Skeletal muscle tissue (tissue), 4 donors: ENCODE data around the gene ITGB3. TPM values are rescaled to one million over a fixed set of nuclear protein-coding genes. Genes with fewer than 3 reads are reported as not detected.
A peak's percentile ranks its signal among the peaks of the same experiment; 100 is the strongest.

Experiments
- H3K27ac ChIP-seq: one replicate; pipeline ENCODE4 v1.7.0; 2013; ENCODE audit warnings: mild to moderate bottlenecking, low read depth, low read length, inconsistent platforms
- H3K27me3 ChIP-seq, 3 donors: one replicate each; pipeline ENCODE4 v1.7.0; 2013; ENCODE audit warnings: low read length in 3 of 3; ENCODE audit not compliant: control insufficient read depth in 3 of 3, insufficient read depth in 3 of 3
- H3K36me3 ChIP-seq, 3 donors: one replicate each; pipeline ENCODE4 v1.7.0; 2013; ENCODE audit warnings: low read length in 3 of 3; ENCODE audit not compliant: control insufficient read depth in 3 of 3, insufficient read depth in 3 of 3
- H3K4me1 ChIP-seq, 3 donors: one replicate each; pipeline ENCODE4 v1.7.0; 2013; ENCODE audit warnings: low read length in 3 of 3, mild to moderate bottlenecking in 3 of 3; ENCODE audit not compliant: control insufficient read depth in 3 of 3, insufficient read depth in 3 of 3
- H3K4me3 ChIP-seq, 3 donors: one replicate each; pipeline ENCODE4 v1.7.0; 2013; ENCODE audit warnings: low read length in 3 of 3
- H3K9ac ChIP-seq, 3 donors: one replicate each; pipeline ENCODE4 v1.7.0; 2013; ENCODE audit warnings: low read length in 3 of 3, mild to moderate bottlenecking in 3 of 3, moderate library complexity in 2 of 3, low read depth in 1 of 3
- H3K9me3 ChIP-seq, 3 donors: one replicate each; pipeline ENCODE4 v1.7.0; 2013; ENCODE audit warnings: low read length in 3 of 3; ENCODE audit not compliant: control insufficient read depth in 3 of 3
- total RNA-seq: library from RNA; depleted of rRNA; stranded (reverse); fragments of >200 nt; gene quantifications from one replicate; pipeline ENCODE4 v1.2.3, GENCODE V29; 2014
- donor health status: Osteomylitis.

ITGB3 gene
- 11.0 TPM for total RNA-seq

- H3K9ac ChIP-seq: peak within 1 kb of the TSS; percentile 65 to 79 (median 67)
Measured at GRCh38 chr17:47253541-47254402, at the start of gene ITGB3. TSS of gene ITGB3 (plus strand) at chr17:47253827. CDS start at chr17:47253862, 35 bp downstream.

GRCh38 chr17:47203984-47204721, 49.5 kb upstream of the ITGB3 start:
- Histone ChIP-seq H3K9me3 (no peaks in the 10 kb centered on the region), H3K4me1 (peaks cover 23 to 24% (median 24%) of the 10 kb centered on the region in 3 donors), H3K27ac (peak overlapping the region; percentile 84), H3K9ac (peak overlapping the region in 2 of 3 donors; percentile 3 to 45), H3K27me3 (no peaks in the 10 kb centered on the region), H3K36me3 (no peaks in the 10 kb centered on the region), H3K4me3 (no peak overlapping the region)

More at GRCh38 chr17:47253541-47254402, at the start of gene ITGB3:
- Histone ChIP-seq H3K27me3 (peaks cover 7 to 21% (median 15%) of the 10 kb centered on the region in 3 donors), H3K4me1 (peaks cover 9 to 18% (median 12%) of the 10 kb centered on the region in 3 donors), H3K4me3 (peak within 1 kb of the TSS; percentile 67 to 78 (median 76)), H3K9me3 (no peaks in the 10 kb centered on the region), H3K27ac (peak within 1 kb of the TSS; percentile 36), H3K36me3 (no peaks in the 10 kb centered on the region)

GRCh38 chr17:47204722-47205418, 48.8 kb upstream of the ITGB3 start:
- Histone ChIP-seq H3K9ac (peak overlapping the region; percentile 45 to 71 (median 55)), H3K9me3 (no peaks in the 10 kb centered on the region), H3K36me3 (no peaks in the 10 kb centered on the region), H3K27ac (peak overlapping the region; percentile 84), H3K4me1 (peaks cover 23 to 24% (median 24%) of the 10 kb centered on the region in 3 donors), H3K27me3 (no peaks in the 10 kb centered on the region), H3K4me3 (peak overlapping the region; percentile 53 to 66 (median 57))

- peak overlapping the region; percentile 53 to 66 (median 57) for H3K4me3 ChIP-seq
- H3K9ac ChIP-seq: peak overlapping the region; percentile 45 to 71 (median 55)
- peak overlapping the region; percentile 84 for H3K27ac ChIP-seq
- H3K27me3 ChIP-seq: no peaks in the 10 kb centered on the region
- peaks cover 28 to 30% (median 30%) of the 10 kb centered on the region in 3 donors for H3K4me1 ChIP-seq
- H3K36me3 ChIP-seq: no peaks in the 10 kb centered on the region
- no peaks in the 10 kb centered on the region for H3K9me3 ChIP-seq
Measured at GRCh38 chr17:47205419-47205963, 48.1 kb upstream of the ITGB3 start.

- H3K36me3 ChIP-seq: no peaks in the 10 kb centered on the region
Measured at GRCh38 chr17:47207143-47208067, 46.2 kb upstream of the ITGB3 start.

GRCh38 chr17:47208744-47209488, 44.7 kb upstream of the ITGB3 start, which contains the start of gene MYL4:
TSS of gene MYL4 (plus strand) at chr17:47209348. CDS start at chr17:47209423, 75 bp downstream.
- H3K4me3 ChIP-seq: no peak within 1 kb of the TSS
- no peaks in the 10 kb centered on the region for H3K9me3 ChIP-seq
- no peak within 1 kb of the TSS for H3K27ac ChIP-seq
- peak within 1 kb of the TSS in 1 of 3 donors; percentile 33 for H3K9ac ChIP-seq
- H3K36me3 ChIP-seq: no peaks in the 10 kb centered on the region
- no peaks in the 10 kb centered on the region for H3K27me3 ChIP-seq
- peaks cover 26 to 31% (median 27%) of the 10 kb centered on the region in 3 donors for H3K4me1 ChIP-seq

More at GRCh38 chr17:47207143-47208067, 46.2 kb upstream of the ITGB3 start:
- Histone ChIP-seq H3K4me3 (no peak overlapping the region), H3K4me1 (peaks cover 30 to 35% (median 32%) of the 10 kb centered on the region in 3 donors), H3K9ac (no peak overlapping the region), H3K9me3 (no peaks in the 10 kb centered on the region), H3K27me3 (no peaks in the 10 kb centered on the region), H3K27ac (no peak overlapping the region)

- no peak overlapping the region for H3K9ac ChIP-seq
- H3K36me3 ChIP-seq: no peaks in the 10 kb centered on the region
- H3K27ac ChIP-seq: no peak overlapping the region
- no peak overlapping the region for H3K4me3 ChIP-seq
- no peaks in the 10 kb centered on the region for H3K9me3 ChIP-seq
- H3K4me1 ChIP-seq: peaks cover 20 to 25% (median 22%) of the 10 kb centered on the region in 3 donors
- H3K27me3 ChIP-seq: no peaks in the 10 kb centered on the region
Measured at GRCh38 chr17:47209499-47209898, 44.1 kb upstream of the ITGB3 start.

GRCh38 chr17:47210105-47210504, 43.5 kb upstream of the ITGB3 start:
- Histone ChIP-seq H3K27me3 (no peaks in the 10 kb centered on the region), H3K36me3 (no peaks in the 10 kb centered on the region), H3K4me3 (no peak overlapping the region), H3K27ac (no peak overlapping the region), H3K4me1 (peaks cover 14 to 19% (median 16%) of the 10 kb centered on the region in 3 donors), H3K9ac (peak overlapping the region in 1 of 3 donors; percentile 33), H3K9me3 (no peaks in the 10 kb centered on the region)
